ENCODE measurements around the gene HERPUD1. TPM values are rescaled to one million over a fixed set of nuclear protein-coding genes. Genes with fewer than 3 reads are reported as not detected.

HERPUD1 gene
- total and polyA plus RNA-seq, 9 of the 15 experiments (the other 6 are each of a cell fraction or from before 2014, with no cell fraction given) = 14.2 to 60.7 (median 37.4) TPM

- TF ChIP-seq ZNF407 (IDR thresholded peaks at IDR 0.05; ENCODE audit: low read depth) (no peak), CGGBP1 (CRISPR knock-in tag; IDR thresholded peaks at IDR 0.05) (no peak), BCLAF1 (IDR thresholded peaks at IDR 0.05; ENCODE audit: borderline replicate concordance in 1 of 2, control insufficient read depth in 1 of 2, low read depth in 2 of 2, low read length in 1 of 2) (no peak), NR0B1 (IDR thresholded peaks at IDR 0.05; ENCODE audit: partially characterized antibody) (no peak), EWSR1 (IDR thresholded peaks at IDR 0.05; ENCODE audit: borderline replicate concordance, low read depth, partially characterized antibody) (no peak), ARID4B (CRISPR knock-in tag; IDR thresholded peaks at IDR 0.05) (no peak), ZNF24 (IDR thresholded peaks at IDR 0.05) (no peak), HNRNPH1 (optimal IDR thresholded peaks at IDR 0.05; ENCODE audit: low read depth, low read length) (no peak), KAT8 (IDR thresholded peaks at IDR 0.05; ENCODE audit: low read depth) (no peak), SIRT6 (IDR thresholded peaks at IDR 0.05; ENCODE audit: low read depth, low read length) (no peak)
Observed at GRCh38 chr16:56986361-56986760, 54.4 kb downstream of the HERPUD1 start (continued).
